CD4-positive, alpha-beta T cell treated with Interleukin-6 at 100 ng/mL for 8 hours (primary cell): Measurements from ENCODE around the gene ZGLP1.

ENCODE experiments used
- DNase-seq: peaks from one replicate; pipeline ENCODE4 v3.0.0-alpha.2; 2020; ENCODE audit warnings: mixed read lengths, low spot score

The ZGLP1 gene

GRCh38 chr19:10327793-10328192, 18.2 kb upstream of the ZGLP1 start:
- no peak for DNase-seq

GRCh38 chr19:10325732-10326131, 16.1 kb upstream of the ZGLP1 start:
- no peak for DNase-seq

GRCh38 chr19:10321874-10322835, 12.5 kb upstream of the ZGLP1 start:
- DNase-seq: no peak

GRCh38 chr19:10321417-10321797, 11.8 kb upstream of the ZGLP1 start:
- no peak for DNase-seq

GRCh38 chr19:10320602-10321416, 11.2 kb upstream of the ZGLP1 start:
- DNase-seq: no peak

- no peak for DNase-seq
Observed at GRCh38 chr19:10318807-10319682, 9.4 kb upstream of the ZGLP1 start.

GRCh38 chr19:10317857-10318462, 8.3 kb upstream of the ZGLP1 start:
- no peak for DNase-seq

GRCh38 chr19:10317045-10317856, 7.6 kb upstream of the ZGLP1 start:
- no peak for DNase-seq

- DNase-seq: no peak
Observed at GRCh38 chr19:10316229-10317044, 6.8 kb upstream of the ZGLP1 start.

GRCh38 chr19:10315335-10316214, 6.0 kb upstream of the ZGLP1 start, which contains the start of gene FDX2:
FDX2 (minus strand) TSS chr19:10316015; CDS start chr19:10315996, 19 bp downstream.
- DNase-seq: peak; percentile 88

- DNase-seq: no peak
Observed at GRCh38 chr19:10306327-10306726, 3.3 kb downstream of the ZGLP1 start.

GRCh38 chr19:10305139-10305806, 4.3 kb downstream of the ZGLP1 start:
- DNase-seq: no peak

GRCh38 chr19:10299545-10300458, 9.8 kb downstream of the ZGLP1 start:
- DNase-seq: no peak

- no peak for DNase-seq
Observed at GRCh38 chr19:10295847-10296591, 13.6 kb downstream of the ZGLP1 start.

- DNase-seq: peak; percentile 70
Observed at GRCh38 chr19:10295305-10295846, 14.2 kb downstream of the ZGLP1 start.

- no peak for DNase-seq
Observed at GRCh38 chr19:10294368-10294697, 15.3 kb downstream of the ZGLP1 start.
